HepG2 (cell line): ENCODE data around the gene ZFP90. TPM values are rescaled to one million over a fixed set of nuclear protein-coding genes. Genes with fewer than 3 reads are reported as not detected.
A peak's percentile ranks its signal among the peaks of the same experiment; 100 is the strongest.

ENCODE experiments used
- DNMT1 ChIP-seq: sonication (generic); formaldehyde crosslinking; IDR thresholded peaks from 2 replicates; pipeline ENCODE4 v1.5.1; 2020; ENCODE audit warnings: mild to moderate bottlenecking, missing genetic modification reagents
- KAT8 ChIP-seq: IDR thresholded peaks from 2 replicates; pipeline ENCODE4 v1.6.1; 2016; ENCODE audit warnings: missing genetic modification reagents, missing compliant biosample characterization
- NFATC3 ChIP-seq: sonication (generic); formaldehyde crosslinking; IDR thresholded peaks from 2 replicates; pipeline ENCODE4 v1.5.1; 2020; ENCODE audit warnings: mild to moderate bottlenecking, missing genetic modification reagents
- PAF1 ChIP-seq: IDR thresholded peaks from 2 replicates; pipeline ENCODE4 v1.6.1; 2016; ENCODE audit warnings: missing genetic modification reagents, missing compliant biosample characterization
- SIN3B ChIP-seq: fragments of 150-350 bp; IDR thresholded peaks from 2 replicates; pipeline ENCODE4 v1.6.1; 2014; ENCODE audit warnings: low read length
- TEAD3 ChIP-seq: optimal IDR thresholded peaks from 2 replicates; pipeline ENCODE3; 2016; ENCODE audit warnings: borderline replicate concordance
- YEATS4 ChIP-seq: sonication (generic); formaldehyde crosslinking; IDR thresholded peaks from 2 replicates; pipeline ENCODE4 v1.4.0; 2020; ENCODE audit warnings: missing genetic modification reagents, borderline replicate concordance
- ZNF382 ChIP-seq: sonication (generic); formaldehyde crosslinking; IDR thresholded peaks from 2 replicates; pipeline ENCODE4 v1.5.0; 2020; ENCODE audit warnings: missing genetic modification reagents, mild to moderate bottlenecking, borderline replicate concordance
- ZNF510 ChIP-seq: sonication (generic); formaldehyde crosslinking; IDR thresholded peaks from 2 replicates; pipeline ENCODE4 v1.4.0; 2020; ENCODE audit warnings: low read depth, mild to moderate bottlenecking, missing genetic modification reagents
- ZNF619 ChIP-seq: sonication (generic); formaldehyde crosslinking; IDR thresholded peaks from 2 replicates; pipeline ENCODE4 v1.4.0; 2020; ENCODE audit warnings: mild to moderate bottlenecking, missing genetic modification reagents
- ZNF761 ChIP-seq: sonication (generic); formaldehyde crosslinking; conservative IDR thresholded peaks from 2 replicates; pipeline ENCODE4 v1.4.0; 2020; ENCODE audit warnings: mild to moderate bottlenecking, missing genetic modification reagents
- polyA plus RNA-seq, 8 experiments: library from polyadenylated mRNA; depleted of rRNA in 3 of 8; stranded (reverse) in 7 of 8; unstranded in 1 of 8; fragments of >200 nt; fragmentation: Illumina TruSeq in 4 of 8; extraction: Trizol in 4 of 8; gene quantifications; 2 replicates each; pipeline versions ENCODE4 v1.2.1 to v1.2.3, GENCODE V29; 2011 to 2016; ENCODE audit warnings: low read depth in 4 of 8, missing spikeins in 1 of 8, mixed read lengths in 1 of 8; ENCODE audit not compliant: insufficient read depth in 1 of 8
- total RNA-seq, 5 experiments: library from RNA; depleted of rRNA; stranded (reverse); fragments of >200 nt; fragmentation: Illumina TruSeq; extraction: Trizol; gene quantifications; 2 replicates each; pipeline ENCODE4 v1.2.3, GENCODE V29; 2016; ENCODE audit warnings: low read depth in 1 of 5
- TF ChIP-seq, protein P1 (sequence below): sonication (generic); formaldehyde crosslinking; IDR thresholded peaks from 2 replicates; pipeline ENCODE4 v1.4.0; 2020; ENCODE audit warnings: mild to moderate bottlenecking, missing genetic modification reagents
- TF ChIP-seq, protein P2 (sequence below): IDR thresholded peaks from 2 replicates; pipeline ENCODE4 v1.6.1; 2016
- TF ChIP-seq, protein P3 (sequence below): sonication (generic); formaldehyde crosslinking; IDR thresholded peaks from 2 replicates; pipeline ENCODE4 v1.4.0; 2020; ENCODE audit warnings: missing genetic modification reagents, borderline replicate concordance
- TF ChIP-seq, protein P4 (sequence below): sonication (generic); formaldehyde crosslinking; IDR thresholded peaks from 2 replicates; pipeline ENCODE4 v1.5.0; 2020; ENCODE audit warnings: mild to moderate bottlenecking, missing genetic modification reagents
- TF ChIP-seq, protein P5 (sequence below): sonication (generic); formaldehyde crosslinking; IDR thresholded peaks from 2 replicates; pipeline ENCODE4 v1.5.0; 2020; ENCODE audit warnings: missing genetic modification reagents, mild to moderate bottlenecking, borderline replicate concordance
- TF ChIP-seq, protein P6 (sequence below): sonication (generic); formaldehyde crosslinking; conservative IDR thresholded peaks from 2 replicates; pipeline ENCODE4 v1.8.0; 2022; ENCODE audit warnings: missing genetic modification reagents
- TF ChIP-seq, protein P7 (sequence below): IDR thresholded peaks from 2 replicates; pipeline ENCODE4 v1.6.1; 2016; ENCODE audit warnings: missing biosample characterization, missing genetic modification reagents, low read depth

Gene ZFP90
- total and polyA plus RNA-seq, 2 of the 13 experiments (the other 11 are each of a cell fraction or from before 2014, with no cell fraction given), result 17.6 to 18.9 TPM

DNA sequence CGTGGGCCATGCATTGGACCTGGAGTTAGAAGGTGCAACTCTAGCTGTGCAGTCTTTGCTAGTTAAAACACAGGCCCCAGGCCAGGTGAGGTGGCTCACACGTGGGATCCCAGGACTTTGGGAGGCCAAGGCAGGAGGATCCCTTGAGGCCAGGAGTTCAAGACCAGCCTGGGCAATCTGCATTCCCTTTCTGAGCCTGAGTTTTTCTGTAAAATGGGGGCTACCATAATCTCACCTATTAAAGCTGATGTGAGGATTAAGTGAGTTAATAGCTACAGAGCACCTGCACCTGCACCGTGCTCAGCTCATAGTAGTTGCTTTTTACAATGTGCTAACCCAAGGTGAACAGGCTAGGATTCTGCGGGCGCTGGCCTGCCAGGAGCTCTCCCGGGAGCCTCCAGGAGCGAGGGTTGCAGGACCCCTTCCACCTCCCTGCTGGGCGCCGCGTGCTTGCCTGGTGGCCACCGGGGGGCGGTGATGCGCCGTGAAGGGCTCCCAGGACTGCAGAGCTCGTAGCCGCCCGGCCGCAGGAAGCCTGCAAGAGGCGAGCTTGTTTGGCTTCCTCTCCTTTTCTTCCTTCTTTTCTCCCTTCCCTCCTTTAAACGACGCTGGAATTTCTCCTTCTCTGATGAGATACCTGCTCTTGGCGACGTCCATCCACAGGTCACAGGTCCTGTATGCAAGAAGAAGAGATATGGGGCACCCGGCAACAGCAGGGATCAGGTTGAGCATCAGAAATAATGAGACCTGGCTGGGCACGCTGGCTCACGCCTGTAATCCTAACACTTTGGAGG lies 51.3 kb downstream of the ZFP90 start (continued):
- TF ChIP-seq, protein P1, sequence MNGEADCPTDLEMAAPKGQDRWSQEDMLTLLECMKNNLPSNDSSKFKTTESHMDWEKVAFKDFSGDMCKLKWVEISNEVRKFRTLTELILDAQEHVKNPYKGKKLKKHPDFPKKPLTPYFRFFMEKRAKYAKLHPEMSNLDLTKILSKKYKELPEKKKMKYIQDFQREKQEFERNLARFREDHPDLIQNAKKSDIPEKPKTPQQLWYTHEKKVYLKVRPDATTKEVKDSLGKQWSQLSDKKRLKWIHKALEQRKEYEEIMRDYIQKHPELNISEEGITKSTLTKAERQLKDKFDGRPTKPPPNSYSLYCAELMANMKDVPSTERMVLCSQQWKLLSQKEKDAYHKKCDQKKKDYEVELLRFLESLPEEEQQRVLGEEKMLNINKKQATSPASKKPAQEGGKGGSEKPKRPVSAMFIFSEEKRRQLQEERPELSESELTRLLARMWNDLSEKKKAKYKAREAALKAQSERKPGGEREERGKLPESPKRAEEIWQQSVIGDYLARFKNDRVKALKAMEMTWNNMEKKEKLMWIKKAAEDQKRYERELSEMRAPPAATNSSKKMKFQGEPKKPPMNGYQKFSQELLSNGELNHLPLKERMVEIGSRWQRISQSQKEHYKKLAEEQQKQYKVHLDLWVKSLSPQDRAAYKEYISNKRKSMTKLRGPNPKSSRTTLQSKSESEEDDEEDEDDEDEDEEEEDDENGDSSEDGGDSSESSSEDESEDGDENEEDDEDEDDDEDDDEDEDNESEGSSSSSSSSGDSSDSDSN (CRISPR knock-in tag), result peak; percentile 49
- TF ChIP-seq SIN3B, result no peak
- TF ChIP-seq, protein P2, sequence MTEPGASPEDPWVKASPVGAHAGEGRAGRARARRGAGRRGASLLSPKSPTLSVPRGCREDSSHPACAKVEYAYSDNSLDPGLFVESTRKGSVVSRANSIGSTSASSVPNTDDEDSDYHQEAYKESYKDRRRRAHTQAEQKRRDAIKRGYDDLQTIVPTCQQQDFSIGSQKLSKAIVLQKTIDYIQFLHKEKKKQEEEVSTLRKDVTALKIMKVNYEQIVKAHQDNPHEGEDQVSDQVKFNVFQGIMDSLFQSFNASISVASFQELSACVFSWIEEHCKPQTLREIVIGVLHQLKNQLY (CRISPR knock-in tag), result no peak
- peak; percentile 62 for TF ChIP-seq TEAD3 (CRISPR knock-in tag)
- 0 out of 2 replicates have a peak, but pooled peaks have one; percentile 38 for TF ChIP-seq DNMT1 (CRISPR knock-in tag)
- TF ChIP-seq ZNF510, result no peak
- no peak for TF ChIP-seq ZNF761
- TF ChIP-seq, protein P3, sequence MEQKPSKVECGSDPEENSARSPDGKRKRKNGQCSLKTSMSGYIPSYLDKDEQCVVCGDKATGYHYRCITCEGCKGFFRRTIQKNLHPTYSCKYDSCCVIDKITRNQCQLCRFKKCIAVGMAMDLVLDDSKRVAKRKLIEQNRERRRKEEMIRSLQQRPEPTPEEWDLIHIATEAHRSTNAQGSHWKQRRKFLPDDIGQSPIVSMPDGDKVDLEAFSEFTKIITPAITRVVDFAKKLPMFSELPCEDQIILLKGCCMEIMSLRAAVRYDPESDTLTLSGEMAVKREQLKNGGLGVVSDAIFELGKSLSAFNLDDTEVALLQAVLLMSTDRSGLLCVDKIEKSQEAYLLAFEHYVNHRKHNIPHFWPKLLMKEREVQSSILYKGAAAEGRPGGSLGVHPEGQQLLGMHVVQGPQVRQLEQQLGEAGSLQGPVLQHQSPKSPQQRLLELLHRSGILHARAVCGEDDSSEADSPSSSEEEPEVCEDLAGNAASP (CRISPR knock-in tag), result no peak
- TF ChIP-seq NFATC3 (CRISPR knock-in tag), result no peak
- TF ChIP-seq, protein P4, sequence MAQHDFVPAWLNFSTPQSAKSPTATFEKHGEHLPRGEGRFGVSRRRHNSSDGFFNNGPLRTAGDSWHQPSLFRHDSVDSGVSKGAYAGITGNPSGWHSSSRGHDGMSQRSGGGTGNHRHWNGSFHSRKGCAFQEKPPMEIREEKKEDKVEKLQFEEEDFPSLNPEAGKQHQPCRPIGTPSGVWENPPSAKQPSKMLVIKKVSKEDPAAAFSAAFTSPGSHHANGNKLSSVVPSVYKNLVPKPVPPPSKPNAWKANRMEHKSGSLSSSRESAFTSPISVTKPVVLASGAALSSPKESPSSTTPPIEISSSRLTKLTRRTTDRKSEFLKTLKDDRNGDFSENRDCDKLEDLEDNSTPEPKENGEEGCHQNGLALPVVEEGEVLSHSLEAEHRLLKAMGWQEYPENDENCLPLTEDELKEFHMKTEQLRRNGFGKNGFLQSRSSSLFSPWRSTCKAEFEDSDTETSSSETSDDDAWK, result no peak
- 0 out of 2 replicates have a peak, but pooled peaks have one; percentile 33 for TF ChIP-seq YEATS4 (CRISPR knock-in tag)
- TF ChIP-seq ZNF382 (CRISPR knock-in tag), result no peak
- peak; percentile 72; the same call in 1 of the 2 replicates for TF ChIP-seq ZNF619 (CRISPR knock-in tag)
- TF ChIP-seq, protein P5, sequence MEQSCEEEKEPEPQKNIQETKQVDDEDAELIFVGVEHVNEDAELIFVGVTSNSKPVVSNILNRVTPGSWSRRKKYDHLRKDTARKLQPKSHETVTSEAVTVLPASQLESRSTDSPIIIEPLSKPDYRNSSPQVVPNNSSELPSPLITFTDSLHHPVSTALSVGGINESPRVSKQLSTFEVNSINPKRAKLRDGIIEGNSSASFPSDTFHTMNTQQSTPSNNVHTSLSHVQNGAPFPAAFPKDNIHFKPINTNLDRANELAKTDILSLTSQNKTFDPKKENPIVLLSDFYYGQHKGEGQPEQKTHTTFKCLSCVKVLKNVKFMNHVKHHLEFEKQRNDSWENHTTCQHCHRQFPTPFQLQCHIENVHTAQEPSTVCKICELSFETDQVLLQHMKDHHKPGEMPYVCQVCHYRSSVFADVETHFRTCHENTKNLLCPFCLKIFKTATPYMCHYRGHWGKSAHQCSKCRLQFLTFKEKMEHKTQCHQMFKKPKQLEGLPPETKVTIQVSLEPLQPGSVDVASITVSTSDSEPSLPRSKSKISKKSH (CRISPR knock-in tag), result peak; percentile 82; the same call in 1 of the 2 replicates
- no peak for TF ChIP-seq PAF1
- TF ChIP-seq, protein P6, sequence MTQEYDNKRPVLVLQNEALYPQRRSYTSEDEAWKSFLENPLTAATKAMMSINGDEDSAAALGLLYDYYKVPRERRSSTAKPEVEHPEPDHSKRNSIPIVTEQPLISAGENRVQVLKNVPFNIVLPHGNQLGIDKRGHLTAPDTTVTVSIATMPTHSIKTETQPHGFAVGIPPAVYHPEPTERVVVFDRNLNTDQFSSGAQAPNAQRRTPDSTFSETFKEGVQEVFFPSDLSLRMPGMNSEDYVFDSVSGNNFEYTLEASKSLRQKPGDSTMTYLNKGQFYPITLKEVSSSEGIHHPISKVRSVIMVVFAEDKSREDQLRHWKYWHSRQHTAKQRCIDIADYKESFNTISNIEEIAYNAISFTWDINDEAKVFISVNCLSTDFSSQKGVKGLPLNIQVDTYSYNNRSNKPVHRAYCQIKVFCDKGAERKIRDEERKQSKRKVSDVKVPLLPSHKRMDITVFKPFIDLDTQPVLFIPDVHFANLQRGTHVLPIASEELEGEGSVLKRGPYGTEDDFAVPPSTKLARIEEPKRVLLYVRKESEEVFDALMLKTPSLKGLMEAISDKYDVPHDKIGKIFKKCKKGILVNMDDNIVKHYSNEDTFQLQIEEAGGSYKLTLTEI (CRISPR knock-in tag), result no peak
- TF ChIP-seq, protein P7, sequence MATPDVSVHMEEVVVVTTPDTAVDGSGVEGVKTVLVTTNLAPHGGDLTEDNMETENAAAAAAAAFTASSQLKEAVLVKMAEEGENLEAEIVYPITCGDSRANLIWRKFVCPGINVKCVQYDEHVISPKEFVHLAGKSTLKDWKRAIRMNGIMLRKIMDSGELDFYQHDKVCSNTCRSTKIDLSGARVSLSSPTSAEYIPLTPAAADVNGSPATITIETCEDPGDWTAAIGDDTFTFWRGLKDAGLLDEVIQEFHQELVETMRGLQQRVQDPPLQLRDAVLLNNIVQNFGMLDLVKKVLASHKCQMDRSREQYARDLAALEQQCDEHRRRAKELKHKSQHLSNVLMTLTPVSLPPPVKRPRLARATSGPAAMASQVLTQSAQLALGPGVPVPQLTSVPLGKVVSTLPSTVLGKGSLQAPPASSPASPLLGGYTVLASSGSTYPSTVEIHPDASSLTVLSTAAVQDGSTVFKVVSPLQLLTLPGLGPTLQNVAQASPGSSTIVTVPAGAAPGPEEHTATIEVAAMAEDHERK, result no peak
- TF ChIP-seq KAT8, result peak; percentile 49; the same call in 1 of the 2 replicates
